Aorta (tissue), 5 donors: ENCODE data around the gene STK39. TPM values are rescaled to one million over a fixed set of nuclear protein-coding genes. Genes with fewer than 3 reads are reported as not detected.

Source experiments
- ATAC-seq: fragments of 200-7000 bp; cut with Tn5 transposase; one replicate; pipeline ENCODE4 v1.9.1; 2022; ENCODE audit warnings: moderate library complexity; ENCODE audit not compliant: low FRiP score
- DNase-seq, 2 donors: peaks; one replicate each; pipeline ENCODE4 v3.0.0-alpha.2; 2020
- H3K27ac ChIP-seq, 2 donors: one replicate each; pipeline ENCODE4 v1.5.1; 2013; ENCODE audit warnings: low read length in 2 of 2, mild to moderate bottlenecking in 2 of 2, moderate library complexity in 2 of 2, control low read depth in 1 of 2, inconsistent platforms in 1 of 2, low read depth in 1 of 2
- H3K27me3 ChIP-seq, 2 donors: one replicate each; pipeline ENCODE4 v1.6.1; 2013; ENCODE audit warnings: control low read depth in 1 of 2, low read length in 1 of 2, mild to moderate bottlenecking in 1 of 2, moderate library complexity in 1 of 2; ENCODE audit not compliant: insufficient read depth in 2 of 2, control insufficient read depth in 1 of 2
- H3K36me3 ChIP-seq, 2 donors: one replicate each; pipeline ENCODE4 v1.6.1; 2013; ENCODE audit warnings: control low read depth in 1 of 2, low read length in 1 of 2, mild to moderate bottlenecking in 1 of 2; ENCODE audit not compliant: insufficient read depth in 2 of 2, control insufficient read depth in 1 of 2
- H3K4me1 ChIP-seq, 2 donors: one replicate each; pipeline ENCODE4 v1.6.1; 2013; ENCODE audit warnings: low read length in 2 of 2, control low read depth in 1 of 2, mild to moderate bottlenecking in 1 of 2, moderate library complexity in 1 of 2; ENCODE audit not compliant: insufficient read depth in 2 of 2, control insufficient read depth in 1 of 2
- H3K4me3 ChIP-seq, 2 donors: one replicate each; pipeline ENCODE4 v1.5.1; 2013; ENCODE audit warnings: low read length in 2 of 2, control low read depth in 1 of 2, mild to moderate bottlenecking in 1 of 2
- H3K9me3 ChIP-seq: one replicate; pipeline ENCODE4 v1.6.1; 2013; ENCODE audit warnings: mild to moderate bottlenecking, low read length; ENCODE audit not compliant: control insufficient read depth
- WGBS, 2 donors: extraction: QIAGEN DNeasy Blood & Tissue Kit; methylation state at CpG; one replicate each; pipeline ENCODE4 v1.1.7; 2013; 5-methylcytosine and 5-hydroxymethylcytosine counted together
- intact Hi-C, 2 donors: fragments of 100-400 bp; cut with DNase I; formaldehyde crosslinking; loops; one replicate each; pipeline versions ENCODE4 v1.14.2 to v1.15.0; 2022
- polyA plus RNA-seq, 2 donors: library from polyadenylated mRNA; stranded (reverse); fragments of 200-250 nt; gene quantifications; one replicate each; pipeline ENCODE4 v1.2.3, GENCODE V29; 2013
- total RNA-seq, 2 donors: library from RNA; stranded (reverse); fragmentation: NEBNext Ultra II Directional; extraction: Animal tissue kit (Norgen Biotek cat#: 25700); gene quantifications; one replicate each; pipeline ENCODE4 v1.2.1, GENCODE V29; 2021
- donor health status: healthy with polysubstance abuse.
- donor health status: Bipolar disorder and iron deficiency.
- donor health status: DM: no; HTN: no; CAD: no.
- donor health status: DM: no; HTN: no; CAD: no.
- donor health status: DM: yes; HTN: yes; CAD: no.

The STK39 gene
- total and polyA plus RNA-seq, 4 donors = 7.1 to 17.7 (median 14.4) TPM

DNA sequence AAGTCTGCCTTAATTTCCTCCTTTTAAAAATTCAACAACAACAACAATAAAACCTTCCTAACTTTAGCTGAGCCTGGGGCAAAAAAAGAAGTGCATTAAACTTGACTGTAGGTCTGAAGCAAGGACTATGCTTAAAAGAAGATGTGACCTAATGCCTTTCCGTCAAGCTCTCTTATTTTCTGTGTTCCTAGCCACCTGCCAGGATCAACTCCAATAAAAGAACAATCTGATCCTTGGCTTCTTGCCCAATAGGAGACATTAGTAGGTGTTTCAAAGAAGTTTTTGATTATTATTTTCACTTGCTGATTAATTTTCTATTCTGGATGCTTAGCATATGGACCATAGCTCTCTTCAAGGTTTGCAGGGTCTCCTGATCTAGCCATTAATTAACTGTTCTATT lies 237.5 kb downstream of the STK39 start:
- Histone ChIP-seq H3K4me3 (no peak overlapping the region), H3K36me3 (peaks cover 0 to 3% of the 10 kb centered on the region in 2 donors), H3K27ac (no peak overlapping the region), H3K9me3 (no peaks in the 10 kb centered on the region), H3K4me1 (peaks cover 0 to 4% of the 10 kb centered on the region in 2 donors), H3K27me3 (no peaks in the 10 kb centered on the region)
- DNase-seq (no peak), ATAC-seq (no peak)
- 81 to 93% methylated on average over 1 of the region's 1 CpG for WGBS, 2 donors
- intact Hi-C loops = no loop called here

DNA sequence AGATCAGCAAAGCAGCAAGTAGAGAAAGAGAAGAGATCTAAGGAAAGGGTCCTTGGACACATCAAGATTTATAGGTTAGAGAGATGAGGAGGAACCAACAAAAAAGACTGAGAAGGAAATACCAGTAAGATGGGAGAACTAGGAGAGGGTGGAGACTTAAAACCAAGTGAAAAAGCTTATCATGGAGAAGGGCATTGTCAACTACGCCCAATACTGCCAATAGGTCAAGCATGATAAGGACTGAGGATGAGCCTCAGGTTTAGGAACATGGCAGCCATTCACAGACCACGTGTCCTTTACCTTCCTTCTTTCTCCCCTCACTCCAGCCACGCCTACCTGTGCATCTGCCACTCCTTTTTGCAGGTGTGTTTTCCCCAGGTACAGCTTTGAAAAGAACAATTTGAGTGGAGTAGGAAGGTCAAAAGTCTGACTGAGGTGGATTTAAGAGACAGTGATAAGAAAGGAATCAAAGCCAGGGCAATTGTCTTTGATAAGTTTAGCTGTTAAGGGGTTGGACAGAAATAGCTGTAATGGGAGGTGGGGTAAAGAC lies 238.7 kb downstream of the STK39 start:
- 92 to 96% methylated on average over 3 of the region's 3 CpGs for WGBS, 2 donors

DNA sequence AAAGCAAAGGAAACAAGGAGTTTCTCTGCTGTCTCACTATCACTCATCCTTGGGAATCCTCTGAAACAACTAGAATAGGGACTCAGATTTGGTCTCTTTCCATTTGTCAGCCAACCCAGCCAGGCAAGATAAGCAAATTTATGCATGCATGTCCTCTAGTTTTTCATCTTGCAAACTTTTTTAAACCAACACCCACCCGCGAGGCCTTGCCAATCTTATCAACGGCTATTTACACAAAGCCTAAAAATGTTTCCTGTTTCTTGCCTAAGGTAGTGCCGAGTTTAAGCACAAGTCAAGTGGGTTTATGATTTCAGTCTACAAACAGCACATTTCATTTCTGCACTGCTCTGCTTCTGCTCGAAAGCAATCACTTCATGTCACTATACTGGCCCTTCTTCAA lies 240.9 kb downstream of the STK39 start:
- Histone ChIP-seq H3K4me3 (no peak overlapping the region), H3K27ac (no peak overlapping the region), H3K4me1 (peaks cover 0 to 4% of the 10 kb centered on the region in 2 donors), H3K27me3 (no peaks in the 10 kb centered on the region), H3K9me3 (no peaks in the 10 kb centered on the region), H3K36me3 (peaks cover 0 to 3% of the 10 kb centered on the region in 2 donors)
- WGBS, 2 donors = 7% methylated on average over 5 of the region's 5 CpGs
- ATAC-seq (no peak), DNase-seq (no peak)
- intact Hi-C loops = no loop called here

More for the DNA sequence above, 238.7 kb downstream of the STK39 start:
- Histone ChIP-seq H3K9me3 (no peaks in the 10 kb centered on the region), H3K4me1 (peaks cover 0 to 4% of the 10 kb centered on the region in 2 donors), H3K27me3 (no peaks in the 10 kb centered on the region), H3K36me3 (peaks cover 0 to 3% of the 10 kb centered on the region in 2 donors), H3K27ac (no peak overlapping the region), H3K4me3 (no peak overlapping the region)
- ATAC-seq (no peak), DNase-seq (no peak)
- intact Hi-C loops = no loop called here

DNA sequence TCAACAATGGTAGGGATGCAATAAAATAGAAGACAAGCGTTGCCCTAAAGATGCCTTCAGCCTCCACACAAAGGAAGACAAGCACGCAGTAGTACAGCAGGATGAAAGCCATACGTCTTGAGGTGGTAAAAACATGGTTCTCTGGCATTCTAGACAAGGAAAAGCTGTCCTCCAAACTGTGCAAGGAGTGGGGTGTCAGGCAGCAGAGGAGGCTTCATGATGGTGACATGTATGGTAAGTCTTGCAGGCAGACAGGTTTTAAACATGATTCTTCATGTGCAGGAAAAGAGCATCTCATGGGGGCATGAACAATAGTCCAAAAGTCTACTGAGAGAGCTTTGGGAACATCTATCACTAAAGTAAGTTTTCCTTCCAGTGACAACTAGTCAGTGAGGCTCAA lies 241.8 kb downstream of the STK39 start:
- no peak overlapping the region for H3K4me3 ChIP-seq
- no peaks in the 10 kb centered on the region for H3K27me3 ChIP-seq
- H3K27ac ChIP-seq = no peak overlapping the region
- 98 to 100% methylated on average over 3 of the region's 3 CpGs for WGBS, 2 donors
- H3K9me3 ChIP-seq = no peaks in the 10 kb centered on the region
- ATAC-seq = no peak
- H3K4me1 ChIP-seq = peaks cover 0 to 4% of the 10 kb centered on the region in 2 donors
- intact Hi-C loops = no loop called here
- no peak for DNase-seq
- peaks cover 0 to 2% of the 10 kb centered on the region in 2 donors for H3K36me3 ChIP-seq

DNA sequence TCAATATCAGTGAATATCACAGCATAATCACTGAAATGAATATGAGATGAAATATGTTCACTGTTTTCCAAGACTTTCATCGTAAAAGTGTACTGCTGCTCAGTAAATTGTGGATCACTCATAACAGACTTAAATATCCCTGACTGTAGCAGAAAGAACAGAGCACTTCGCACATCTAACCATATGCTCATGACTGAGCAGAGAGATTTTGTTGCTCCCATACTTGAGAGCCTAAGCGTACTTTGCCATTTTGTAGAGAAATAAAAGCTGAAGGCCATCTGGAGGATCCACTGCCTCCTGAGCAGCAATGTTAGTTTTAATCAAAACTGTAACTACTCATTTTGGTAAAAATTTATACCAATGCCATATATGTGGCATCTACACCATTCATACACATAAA lies 243.5 kb downstream of the STK39 start:
- Histone ChIP-seq H3K4me3 (no peak overlapping the region), H3K36me3 (peaks cover 0 to 2% of the 10 kb centered on the region in 2 donors), H3K27ac (no peak overlapping the region), H3K27me3 (no peaks in the 10 kb centered on the region), H3K9me3 (no peaks in the 10 kb centered on the region), H3K4me1 (peaks cover 0 to 4% of the 10 kb centered on the region in 2 donors)
- 96 to 97% methylated on average over 3 of the region's 3 CpGs for WGBS, 2 donors
- intact Hi-C loops = no loop called here
- DNase-seq (no peak), ATAC-seq (no peak)

DNA sequence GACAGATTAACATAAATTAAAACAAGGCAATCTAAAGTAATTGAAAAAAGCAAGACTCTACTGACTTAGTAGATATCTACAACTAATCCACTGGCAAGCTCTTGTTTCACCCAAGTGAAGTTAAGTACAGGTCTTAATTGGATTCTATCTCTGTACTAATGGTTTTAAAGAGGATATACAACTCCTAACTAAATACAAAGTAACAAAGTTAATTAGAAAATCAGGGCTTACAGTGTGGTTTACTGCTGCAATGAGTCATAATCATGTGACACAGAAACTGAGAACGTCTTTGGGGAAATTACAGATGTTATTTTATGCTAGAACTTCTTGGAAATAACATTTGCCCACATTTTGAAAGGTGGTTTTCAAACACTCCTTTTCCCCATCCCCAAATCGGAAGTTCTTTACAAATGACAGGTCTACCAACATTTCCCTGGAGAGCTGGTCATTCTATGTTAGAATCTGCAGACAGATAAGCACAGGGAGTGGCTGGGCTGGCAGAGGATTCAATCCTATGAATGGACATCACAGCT lies 245.3 kb downstream of the STK39 start:
- peaks cover 0 to 4% of the 10 kb centered on the region in 2 donors for H3K4me1 ChIP-seq
- ATAC-seq (no peak), DNase-seq (no peak)
- no peaks in the 10 kb centered on the region for H3K27me3 ChIP-seq
- no peaks in the 10 kb centered on the region for H3K36me3 ChIP-seq
- H3K9me3 ChIP-seq = no peaks in the 10 kb centered on the region
- intact Hi-C loops = no loop called here
- WGBS, 2 donors = 26 to 28% methylated on average over 2 of the region's 2 CpGs
- no peak overlapping the region for H3K27ac ChIP-seq
- no peak overlapping the region for H3K4me3 ChIP-seq

DNA sequence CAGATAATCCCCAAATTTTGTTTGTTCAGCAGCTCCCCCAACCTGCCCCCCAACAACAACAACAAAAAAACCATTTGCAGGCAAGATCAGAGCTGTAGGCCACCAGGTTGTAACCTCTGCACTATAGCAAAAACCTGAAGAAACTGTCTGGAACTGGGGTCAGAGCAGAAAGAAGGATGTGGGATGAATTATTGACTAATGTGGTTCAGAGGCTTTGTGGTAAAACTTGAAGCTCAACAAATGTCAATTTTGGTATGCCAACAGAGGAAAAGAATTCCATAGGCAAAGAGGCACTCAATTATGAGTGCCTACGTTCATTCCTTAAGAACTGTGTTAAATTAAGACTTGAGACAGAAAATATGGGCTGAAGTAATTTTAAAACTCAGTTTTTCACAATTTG lies 255.1 kb downstream of the STK39 start:
- intact Hi-C loops = no loop called here
- H3K36me3 ChIP-seq = no peaks in the 10 kb centered on the region
- no peaks in the 10 kb centered on the region for H3K9me3 ChIP-seq
- DNase-seq (no peak), ATAC-seq (no peak)
- no peaks in the 10 kb centered on the region for H3K4me1 ChIP-seq
- no peak overlapping the region for H3K4me3 ChIP-seq
- no peaks in the 10 kb centered on the region for H3K27me3 ChIP-seq
- 99 to 100% methylated on average over 1 of the region's 1 CpG for WGBS, 2 donors
- H3K27ac ChIP-seq = no peak overlapping the region

DNA sequence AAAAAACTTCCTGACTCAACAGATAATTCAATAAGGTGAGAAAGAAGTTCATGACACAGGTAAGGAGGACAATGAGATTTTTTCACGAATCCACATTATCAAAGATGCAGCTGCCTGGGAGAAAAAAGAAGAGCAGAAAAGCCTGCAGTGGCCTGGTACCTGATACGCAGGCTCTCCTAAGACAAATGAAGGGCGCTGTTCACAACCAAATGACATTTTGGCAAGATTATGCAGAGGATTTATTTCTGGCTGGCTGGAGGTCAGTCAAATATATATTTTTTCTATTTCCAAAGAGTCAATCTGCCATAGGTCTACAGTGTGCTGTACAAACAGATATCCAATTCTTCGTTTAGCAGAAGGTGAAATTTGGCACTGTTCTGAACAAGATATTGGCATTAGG lies 257.3 kb downstream of the STK39 start:
- DNase-seq (no peak), ATAC-seq (no peak)
- no peak overlapping the region for H3K4me3 ChIP-seq
- no peaks in the 10 kb centered on the region for H3K36me3 ChIP-seq
- 23 to 36% methylated on average over 4 of the region's 4 CpGs for WGBS, 2 donors
- intact Hi-C loops = no loop called here
- no peaks in the 10 kb centered on the region for H3K9me3 ChIP-seq
- no peak overlapping the region for H3K27ac ChIP-seq
- H3K27me3 ChIP-seq = no peaks in the 10 kb centered on the region
- H3K4me1 ChIP-seq = peaks cover 4 to 7% of the 10 kb centered on the region in 2 donors

DNA sequence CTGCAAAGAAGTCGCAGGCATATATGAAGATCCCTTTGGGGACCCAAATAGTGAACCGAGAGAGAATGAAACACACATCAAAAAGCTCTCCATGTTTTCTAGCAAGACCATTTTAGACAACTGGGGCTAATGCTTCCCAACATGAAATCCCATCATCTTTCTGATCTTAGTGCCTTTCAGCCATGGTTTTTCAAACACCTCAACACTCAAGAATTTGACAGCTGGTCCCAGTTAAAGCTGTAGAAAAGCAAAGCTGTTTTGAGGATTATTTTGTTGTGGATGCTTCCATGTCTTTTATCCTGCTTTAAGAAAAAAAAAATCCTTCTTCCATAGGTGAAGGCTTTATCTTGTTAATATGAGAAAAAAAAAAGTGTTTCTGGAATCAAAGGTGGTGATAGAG lies 259.1 kb downstream of the STK39 start:
- Histone ChIP-seq H3K36me3 (no peaks in the 10 kb centered on the region), H3K4me3 (no peak overlapping the region), H3K9me3 (no peaks in the 10 kb centered on the region), H3K27ac (no peak overlapping the region), H3K27me3 (no peaks in the 10 kb centered on the region), H3K4me1 (peaks cover 4 to 7% of the 10 kb centered on the region in 2 donors)
- ATAC-seq (no peak), DNase-seq (no peak)
- intact Hi-C loops = no loop called here
- WGBS, 2 donors = 95 to 98% methylated on average over 2 of the region's 2 CpGs
